WTC11 (cell line): Measurements from ENCODE around the gene FBXO28. TPM values are rescaled to one million over a fixed set of nuclear protein-coding genes. Genes with fewer than 3 reads are reported as not detected.

ENCODE experiments used
- ATAC-seq: fragments of 200-7000 bp; cut with Tn5 transposase; 2 replicates; pipeline ENCODE4 v1.10.0; 2021; ENCODE audit warnings: mild to moderate bottlenecking, moderate library complexity
- CTCF ChIA-PET: fragments of 300-600 bp; sonication (Branson Sonifier 250); formaldehyde crosslinking; loops from one replicate; lab custom pipeline; 2021; ENCODE audit warnings: antibody characterized with exemption; lab: Charles Lee
- POLR2A ChIA-PET: fragments of 350-600 bp; sonication (Branson Sonifier 250); formaldehyde crosslinking; loops from one replicate; lab custom pipeline; 2021; ENCODE audit warnings: antibody characterized with exemption; lab: Charles Lee
- DNase-seq: peaks from one replicate; pipeline ENCODE4 v3.0.0; 2021; ENCODE audit warnings: low spot score
- H3K27ac Mint-ChIP-seq: 2 replicates; pipeline ENCODE4 v1.8.0; 2021; ENCODE audit warnings: mixed read lengths
- H3K27me3 Mint-ChIP-seq: 2 replicates; pipeline ENCODE4 v1.8.0; 2021; ENCODE audit warnings: low read depth, mild to moderate bottlenecking, moderate library complexity, mixed read lengths
- H3K36me3 Mint-ChIP-seq: 2 replicates; pipeline ENCODE4 v1.8.0; 2021; ENCODE audit warnings: mixed read lengths
- H3K4me1 Mint-ChIP-seq: 2 replicates; pipeline ENCODE4 v1.8.0; 2022; ENCODE audit warnings: mixed read lengths
- H3K4me3 Mint-ChIP-seq: 2 replicates; pipeline ENCODE4 v1.8.0; 2021; ENCODE audit warnings: mild to moderate bottlenecking, moderate library complexity, mixed read lengths
- H3K9me3 Mint-ChIP-seq: 2 replicates; pipeline ENCODE4 v1.8.0; 2021; ENCODE audit warnings: mixed read lengths
- ATF1 ChIP-seq: sonication (generic); formaldehyde crosslinking; IDR thresholded peaks from 2 replicates; pipeline ENCODE4 v1.8.1; 2023; ENCODE audit warnings: mild to moderate bottlenecking, moderate library complexity, missing genetic modification reagents
- EMX1 ChIP-seq: fragments of 250-450 bp; sonication (Bioruptor Pico); IDR thresholded peaks from 2 replicates; pipeline ENCODE4 v1.8.0; 2021; ENCODE audit warnings: mild to moderate bottlenecking
- FOXJ3 ChIP-seq: sonication (generic); formaldehyde crosslinking; IDR thresholded peaks from 2 replicates; pipeline ENCODE4 v1.9.0; 2021; ENCODE audit warnings: missing genetic modification reagents, mild to moderate bottlenecking, borderline replicate concordance
- FOXK1 ChIP-seq: sonication (generic); formaldehyde crosslinking; IDR thresholded peaks from 2 replicates; pipeline ENCODE4 v1.8.0; 2022; ENCODE audit warnings: mild to moderate bottlenecking, moderate library complexity, missing genetic modification reagents
- IRF2 ChIP-seq: sonication (generic); formaldehyde crosslinking; IDR thresholded peaks from 2 replicates; pipeline ENCODE4 v1.8.0; 2022; ENCODE audit warnings: low read depth, missing genetic modification reagents, borderline replicate concordance
- KAT7 ChIP-seq: sonication (generic); formaldehyde crosslinking; IDR thresholded peaks from 2 replicates; pipeline ENCODE4 v1.8.1; 2023; ENCODE audit warnings: missing genetic modification reagents, mild to moderate bottlenecking, borderline replicate concordance
- TEAD4 ChIP-seq: sonication (generic); formaldehyde crosslinking; IDR thresholded peaks from 2 replicates; pipeline ENCODE4 v1.8.0; 2022; ENCODE audit warnings: mild to moderate bottlenecking, missing genetic modification reagents
- total RNA-seq: library from RNA; stranded (reverse); gene quantifications from 3 replicates; pipeline ENCODE4 v1.2.3, GENCODE V29; 2021
- TF ChIP-seq, protein P1 (sequence below): fragments of 250-450 bp; sonication (Bioruptor Pico); IDR thresholded peaks from 2 replicates; pipeline ENCODE4 v1.9.0; 2021; ENCODE audit warnings: mild to moderate bottlenecking, borderline replicate concordance
- TF ChIP-seq, protein P2 (sequence below): sonication (generic); formaldehyde crosslinking; IDR thresholded peaks from 2 replicates; pipeline ENCODE4 v1.8.1; 2022; ENCODE audit warnings: low read depth, mild to moderate bottlenecking, moderate library complexity, missing genetic modification reagents, borderline replicate concordance
- TF ChIP-seq, protein P3 (sequence below): sonication (generic); formaldehyde crosslinking; IDR thresholded peaks from 2 replicates; pipeline ENCODE4 v1.8.0; 2023; ENCODE audit warnings: missing genetic modification reagents, mild to moderate bottlenecking, borderline replicate concordance
- TF ChIP-seq, protein P4 (sequence below): sonication (generic); formaldehyde crosslinking; IDR thresholded peaks from 2 replicates; pipeline ENCODE4 v1.8.0; 2022; ENCODE audit warnings: mild to moderate bottlenecking, missing genetic modification reagents
- TF ChIP-seq, protein P5 (sequence below): sonication (generic); formaldehyde crosslinking; conservative IDR thresholded peaks from 2 replicates; pipeline ENCODE4 v1.8.1; 2022; ENCODE audit warnings: mild to moderate bottlenecking, missing genetic modification reagents
- TF ChIP-seq, protein P6 (sequence below): fragments of 250-450 bp; sonication (Bioruptor Pico); IDR thresholded peaks from 2 replicates; pipeline ENCODE4 v1.9.0; 2021; ENCODE audit warnings: mild to moderate bottlenecking

Gene FBXO28
- total RNA-seq, 1 experiment from 2014 or later, result 36.8 TPM

DNA sequence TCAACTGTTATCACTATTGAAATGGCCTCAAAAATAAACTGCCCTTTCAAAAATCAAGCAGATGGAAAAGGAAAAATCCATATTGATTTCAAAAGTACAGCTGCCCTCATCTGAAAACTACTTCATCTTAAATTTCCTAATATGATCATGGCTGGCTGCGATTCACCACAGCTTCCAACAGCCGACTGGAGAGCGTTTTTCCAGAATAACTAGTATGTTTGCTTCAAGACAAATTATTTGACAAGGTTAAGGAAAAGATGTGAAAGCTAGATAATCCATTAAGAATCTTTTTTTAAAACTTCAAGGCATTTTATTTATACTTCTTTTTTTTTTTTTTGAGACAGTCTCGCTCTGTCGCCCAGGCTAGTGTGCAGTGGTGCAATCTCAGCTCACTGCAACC, 65.0 kb downstream of the FBXO28 start (continued):
- TF ChIP-seq EMX1 (CRISPR knock-in tag) (no peak), IRF2 (CRISPR knock-in tag) (no peak)
- TF ChIP-seq, protein P1, sequence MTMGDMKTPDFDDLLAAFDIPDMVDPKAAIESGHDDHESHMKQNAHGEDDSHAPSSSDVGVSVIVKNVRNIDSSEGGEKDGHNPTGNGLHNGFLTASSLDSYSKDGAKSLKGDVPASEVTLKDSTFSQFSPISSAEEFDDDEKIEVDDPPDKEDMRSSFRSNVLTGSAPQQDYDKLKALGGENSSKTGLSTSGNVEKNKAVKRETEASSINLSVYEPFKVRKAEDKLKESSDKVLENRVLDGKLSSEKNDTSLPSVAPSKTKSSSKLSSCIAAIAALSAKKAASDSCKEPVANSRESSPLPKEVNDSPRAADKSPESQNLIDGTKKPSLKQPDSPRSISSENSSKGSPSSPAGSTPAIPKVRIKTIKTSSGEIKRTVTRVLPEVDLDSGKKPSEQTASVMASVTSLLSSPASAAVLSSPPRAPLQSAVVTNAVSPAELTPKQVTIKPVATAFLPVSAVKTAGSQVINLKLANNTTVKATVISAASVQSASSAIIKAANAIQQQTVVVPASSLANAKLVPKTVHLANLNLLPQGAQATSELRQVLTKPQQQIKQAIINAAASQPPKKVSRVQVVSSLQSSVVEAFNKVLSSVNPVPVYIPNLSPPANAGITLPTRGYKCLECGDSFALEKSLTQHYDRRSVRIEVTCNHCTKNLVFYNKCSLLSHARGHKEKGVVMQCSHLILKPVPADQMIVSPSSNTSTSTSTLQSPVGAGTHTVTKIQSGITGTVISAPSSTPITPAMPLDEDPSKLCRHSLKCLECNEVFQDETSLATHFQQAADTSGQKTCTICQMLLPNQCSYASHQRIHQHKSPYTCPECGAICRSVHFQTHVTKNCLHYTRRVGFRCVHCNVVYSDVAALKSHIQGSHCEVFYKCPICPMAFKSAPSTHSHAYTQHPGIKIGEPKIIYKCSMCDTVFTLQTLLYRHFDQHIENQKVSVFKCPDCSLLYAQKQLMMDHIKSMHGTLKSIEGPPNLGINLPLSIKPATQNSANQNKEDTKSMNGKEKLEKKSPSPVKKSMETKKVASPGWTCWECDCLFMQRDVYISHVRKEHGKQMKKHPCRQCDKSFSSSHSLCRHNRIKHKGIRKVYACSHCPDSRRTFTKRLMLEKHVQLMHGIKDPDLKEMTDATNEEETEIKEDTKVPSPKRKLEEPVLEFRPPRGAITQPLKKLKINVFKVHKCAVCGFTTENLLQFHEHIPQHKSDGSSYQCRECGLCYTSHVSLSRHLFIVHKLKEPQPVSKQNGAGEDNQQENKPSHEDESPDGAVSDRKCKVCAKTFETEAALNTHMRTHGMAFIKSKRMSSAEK (CRISPR knock-in tag), result no peak

DNA sequence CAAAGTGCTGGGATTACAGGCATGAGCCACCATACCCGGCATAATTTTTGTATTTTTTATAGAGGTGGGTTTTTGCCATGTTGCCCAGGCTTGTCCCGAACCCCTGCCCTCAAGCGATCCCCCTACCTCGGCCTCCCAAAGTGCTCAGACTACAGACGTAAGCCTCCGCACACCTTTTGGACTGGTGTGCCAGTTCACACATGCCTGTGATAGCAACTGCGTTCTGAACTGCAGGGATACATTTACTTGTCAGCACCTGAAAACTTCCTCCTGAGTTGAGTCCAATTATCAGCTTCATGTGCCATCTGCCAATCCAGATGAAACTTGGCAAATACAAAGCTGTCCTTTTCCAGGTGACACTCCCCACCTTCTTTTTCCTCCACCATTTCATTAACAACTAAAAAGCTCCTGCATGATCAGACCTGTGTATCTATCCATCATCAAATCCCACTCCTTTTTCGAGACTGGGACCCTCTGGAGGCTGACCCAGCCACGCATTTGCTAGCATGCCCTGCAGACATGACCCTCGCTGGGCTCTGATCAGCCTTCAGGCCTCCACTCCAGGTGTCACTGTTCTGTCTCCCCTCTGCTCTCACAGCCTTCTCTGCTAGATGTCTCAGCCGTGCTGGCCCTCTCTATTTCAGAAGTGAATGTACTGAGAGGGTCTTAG, 67.0 kb downstream of the FBXO28 start:
- ATAC-seq (no peak), DNase-seq (no peak)
- Mint-ChIP-seq H3K27me3 (no peaks in the 10 kb centered on the region; the same call in 1 of the 2 replicates), H3K36me3 (0 out of 2 replicates have a peak, but pooled peaks cover 2% of the 10 kb centered on the region), H3K4me1 (peaks cover 31% of the 10 kb centered on the region), H3K27ac (no peak overlapping the region), H3K9me3 (no peaks in the 10 kb centered on the region), H3K4me3 (no peak overlapping the region)
- CTCF ChIA-PET, result no interaction called here
- POLR2A ChIA-PET, result interaction anchor here (0.6 kb wide), 1 partner anchor 149 kb away, joined by 5 read pairs; the partner anchor contains the start of gene NVL
- TF ChIP-seq ATF1 (CRISPR knock-in tag) (no peak), TEAD4 (CRISPR knock-in tag) (no peak), KAT7 (CRISPR knock-in tag) (no peak), FOXJ3 (CRISPR knock-in tag) (no peak), FOXK1 (CRISPR knock-in tag) (no peak)
- TF ChIP-seq, protein P2, sequence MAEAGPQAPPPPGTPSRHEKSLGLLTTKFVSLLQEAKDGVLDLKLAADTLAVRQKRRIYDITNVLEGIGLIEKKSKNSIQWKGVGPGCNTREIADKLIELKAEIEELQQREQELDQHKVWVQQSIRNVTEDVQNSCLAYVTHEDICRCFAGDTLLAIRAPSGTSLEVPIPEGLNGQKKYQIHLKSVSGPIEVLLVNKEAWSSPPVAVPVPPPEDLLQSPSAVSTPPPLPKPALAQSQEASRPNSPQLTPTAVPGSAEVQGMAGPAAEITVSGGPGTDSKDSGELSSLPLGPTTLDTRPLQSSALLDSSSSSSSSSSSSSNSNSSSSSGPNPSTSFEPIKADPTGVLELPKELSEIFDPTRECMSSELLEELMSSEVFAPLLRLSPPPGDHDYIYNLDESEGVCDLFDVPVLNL (CRISPR knock-in tag), result no peak
- TF ChIP-seq, protein P3, sequence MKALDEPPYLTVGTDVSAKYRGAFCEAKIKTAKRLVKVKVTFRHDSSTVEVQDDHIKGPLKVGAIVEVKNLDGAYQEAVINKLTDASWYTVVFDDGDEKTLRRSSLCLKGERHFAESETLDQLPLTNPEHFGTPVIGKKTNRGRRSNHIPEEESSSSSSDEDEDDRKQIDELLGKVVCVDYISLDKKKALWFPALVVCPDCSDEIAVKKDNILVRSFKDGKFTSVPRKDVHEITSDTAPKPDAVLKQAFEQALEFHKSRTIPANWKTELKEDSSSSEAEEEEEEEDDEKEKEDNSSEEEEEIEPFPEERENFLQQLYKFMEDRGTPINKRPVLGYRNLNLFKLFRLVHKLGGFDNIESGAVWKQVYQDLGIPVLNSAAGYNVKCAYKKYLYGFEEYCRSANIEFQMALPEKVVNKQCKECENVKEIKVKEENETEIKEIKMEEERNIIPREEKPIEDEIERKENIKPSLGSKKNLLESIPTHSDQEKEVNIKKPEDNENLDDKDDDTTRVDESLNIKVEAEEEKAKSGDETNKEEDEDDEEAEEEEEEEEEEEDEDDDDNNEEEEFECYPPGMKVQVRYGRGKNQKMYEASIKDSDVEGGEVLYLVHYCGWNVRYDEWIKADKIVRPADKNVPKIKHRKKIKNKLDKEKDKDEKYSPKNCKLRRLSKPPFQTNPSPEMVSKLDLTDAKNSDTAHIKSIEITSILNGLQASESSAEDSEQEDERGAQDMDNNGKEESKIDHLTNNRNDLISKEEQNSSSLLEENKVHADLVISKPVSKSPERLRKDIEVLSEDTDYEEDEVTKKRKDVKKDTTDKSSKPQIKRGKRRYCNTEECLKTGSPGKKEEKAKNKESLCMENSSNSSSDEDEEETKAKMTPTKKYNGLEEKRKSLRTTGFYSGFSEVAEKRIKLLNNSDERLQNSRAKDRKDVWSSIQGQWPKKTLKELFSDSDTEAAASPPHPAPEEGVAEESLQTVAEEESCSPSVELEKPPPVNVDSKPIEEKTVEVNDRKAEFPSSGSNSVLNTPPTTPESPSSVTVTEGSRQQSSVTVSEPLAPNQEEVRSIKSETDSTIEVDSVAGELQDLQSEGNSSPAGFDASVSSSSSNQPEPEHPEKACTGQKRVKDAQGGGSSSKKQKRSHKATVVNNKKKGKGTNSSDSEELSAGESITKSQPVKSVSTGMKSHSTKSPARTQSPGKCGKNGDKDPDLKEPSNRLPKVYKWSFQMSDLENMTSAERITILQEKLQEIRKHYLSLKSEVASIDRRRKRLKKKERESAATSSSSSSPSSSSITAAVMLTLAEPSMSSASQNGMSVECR, result no peak
- TF ChIP-seq, protein P4, sequence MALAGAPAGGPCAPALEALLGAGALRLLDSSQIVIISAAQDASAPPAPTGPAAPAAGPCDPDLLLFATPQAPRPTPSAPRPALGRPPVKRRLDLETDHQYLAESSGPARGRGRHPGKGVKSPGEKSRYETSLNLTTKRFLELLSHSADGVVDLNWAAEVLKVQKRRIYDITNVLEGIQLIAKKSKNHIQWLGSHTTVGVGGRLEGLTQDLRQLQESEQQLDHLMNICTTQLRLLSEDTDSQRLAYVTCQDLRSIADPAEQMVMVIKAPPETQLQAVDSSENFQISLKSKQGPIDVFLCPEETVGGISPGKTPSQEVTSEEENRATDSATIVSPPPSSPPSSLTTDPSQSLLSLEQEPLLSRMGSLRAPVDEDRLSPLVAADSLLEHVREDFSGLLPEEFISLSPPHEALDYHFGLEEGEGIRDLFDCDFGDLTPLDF (CRISPR knock-in tag), result no peak
- TF ChIP-seq, protein P5, sequence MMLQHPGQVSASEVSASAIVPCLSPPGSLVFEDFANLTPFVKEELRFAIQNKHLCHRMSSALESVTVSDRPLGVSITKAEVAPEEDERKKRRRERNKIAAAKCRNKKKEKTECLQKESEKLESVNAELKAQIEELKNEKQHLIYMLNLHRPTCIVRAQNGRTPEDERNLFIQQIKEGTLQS (CRISPR knock-in tag), result no peak
- TF ChIP-seq, protein P6, sequence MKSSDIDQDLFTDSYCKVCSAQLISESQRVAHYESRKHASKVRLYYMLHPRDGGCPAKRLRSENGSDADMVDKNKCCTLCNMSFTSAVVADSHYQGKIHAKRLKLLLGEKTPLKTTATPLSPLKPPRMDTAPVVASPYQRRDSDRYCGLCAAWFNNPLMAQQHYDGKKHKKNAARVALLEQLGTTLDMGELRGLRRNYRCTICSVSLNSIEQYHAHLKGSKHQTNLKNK (CRISPR knock-in tag), result no peak
